ENCODE measurements around the gene KCNT1. TPM values are rescaled to one million over a fixed set of nuclear protein-coding genes. Genes with fewer than 3 reads are reported as not detected.

KCNT1 gene
- total RNA-seq, 1 experiment from 2014 or later: not detected

GRCh38 chr9:135726138-135726853, 24.3 kb downstream of the KCNT1 start:
- no peak for DNase-seq (ENCODE audit: low read depth)

GRCh38 chr9:135727257-135727875, 25.4 kb downstream of the KCNT1 start:
- no peak for DNase-seq (ENCODE audit: low read depth)

- no peak for DNase-seq (ENCODE audit: low read depth)
These were observed 26.6 kb downstream of the KCNT1 start for GRCh38 chr9:135728436-135729110.

- no peak for DNase-seq (ENCODE audit: low read depth)
These were observed 27.5 kb downstream of the KCNT1 start for GRCh38 chr9:135729480-135729879.

GRCh38 chr9:135731454-135731853, 29.5 kb downstream of the KCNT1 start:
- no peak for DNase-seq (ENCODE audit: low read depth)

GRCh38 chr9:135732569-135733257, 30.7 kb downstream of the KCNT1 start:
- no peak for DNase-seq (ENCODE audit: low read depth)

GRCh38 chr9:135734616-135735144, 32.7 kb downstream of the KCNT1 start:
- no peak for DNase-seq (ENCODE audit: low read depth)

GRCh38 chr9:135736272-135736978, 34.4 kb downstream of the KCNT1 start:
- DNase-seq (ENCODE audit: low read depth): no peak

- DNase-seq (ENCODE audit: low read depth): no peak
These were observed 35.2 kb downstream of the KCNT1 start for GRCh38 chr9:135736979-135737839.

GRCh38 chr9:135737840-135738521, 36.0 kb downstream of the KCNT1 start:
- no peak for DNase-seq (ENCODE audit: low read depth)

- no peak for DNase-seq (ENCODE audit: low read depth)
These were observed 37.6 kb downstream of the KCNT1 start for GRCh38 chr9:135739271-135740220.

GRCh38 chr9:135741276-135742219, 39.6 kb downstream of the KCNT1 start:
- no peak for DNase-seq (ENCODE audit: low read depth)

- DNase-seq (ENCODE audit: low read depth): no peak
These were observed 41.0 kb downstream of the KCNT1 start for GRCh38 chr9:135743021-135743420.

GRCh38 chr9:135743546-135744332, 41.8 kb downstream of the KCNT1 start:
- no peak for DNase-seq (ENCODE audit: low read depth)

- DNase-seq (ENCODE audit: low read depth): no peak
These were observed 42.5 kb downstream of the KCNT1 start for GRCh38 chr9:135744333-135745070.

- DNase-seq (ENCODE audit: low read depth): no peak
These were observed 43.2 kb downstream of the KCNT1 start for GRCh38 chr9:135745189-135745588.
